Measurements from ENCODE around the gene GDF10.
A peak's percentile ranks its signal among the peaks of the same experiment; 100 is the strongest.

The GDF10 gene

GRCh38 chr10:47296156-47296894, 3.7 kb upstream of the GDF10 start:
- no peak for DNase-seq

GRCh38 chr10:47296941-47297340, 3.1 kb upstream of the GDF10 start:
- no peak for DNase-seq

DNA sequence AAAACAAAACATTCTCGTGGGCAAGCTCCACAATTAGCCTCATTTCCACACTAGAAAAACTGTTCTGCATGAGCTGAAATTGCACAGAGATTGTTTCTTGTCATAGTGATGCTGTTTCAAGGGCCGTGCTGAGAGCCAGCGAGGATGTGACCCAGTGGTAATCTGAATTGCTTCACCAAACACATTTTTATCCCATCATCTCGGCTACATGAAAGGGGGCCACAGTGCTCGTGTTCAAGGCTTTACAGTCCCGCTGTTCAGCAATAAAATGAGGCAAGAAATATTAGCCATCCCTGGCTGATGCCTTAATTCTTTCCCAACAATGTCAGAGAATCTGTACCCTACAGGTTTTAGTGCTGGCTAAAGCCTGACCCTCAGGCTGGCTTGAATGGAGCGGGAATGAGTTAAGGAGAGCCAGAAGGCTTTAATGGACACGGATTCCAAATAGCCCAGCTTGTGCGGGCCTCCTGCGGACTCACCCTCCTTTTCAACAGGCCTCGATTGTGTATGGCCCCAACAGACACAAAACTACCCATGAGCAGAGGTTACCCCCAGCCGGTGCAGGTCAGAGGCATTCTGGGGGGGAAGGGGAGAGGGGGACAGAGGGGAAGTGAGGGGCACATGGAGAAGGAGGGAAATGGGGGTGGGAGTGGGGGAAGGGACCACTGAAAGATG, 2.0 kb upstream of the GDF10 start:
- DNase-seq = no peak

- DNase-seq = no peak
Measured at GRCh38 chr10:47298715-47299114, 1.3 kb upstream of the GDF10 start.

- no peak for DNase-seq
Measured at GRCh38 chr10:47300429-47300931, 483 bp downstream of the GDF10 start.

- no peak for DNase-seq
Measured at GRCh38 chr10:47301833-47302232, 1.8 kb downstream of the GDF10 start.

- DNase-seq = no peak
Measured at GRCh38 chr10:47303105-47303504, 3.1 kb downstream of the GDF10 start.

DNA sequence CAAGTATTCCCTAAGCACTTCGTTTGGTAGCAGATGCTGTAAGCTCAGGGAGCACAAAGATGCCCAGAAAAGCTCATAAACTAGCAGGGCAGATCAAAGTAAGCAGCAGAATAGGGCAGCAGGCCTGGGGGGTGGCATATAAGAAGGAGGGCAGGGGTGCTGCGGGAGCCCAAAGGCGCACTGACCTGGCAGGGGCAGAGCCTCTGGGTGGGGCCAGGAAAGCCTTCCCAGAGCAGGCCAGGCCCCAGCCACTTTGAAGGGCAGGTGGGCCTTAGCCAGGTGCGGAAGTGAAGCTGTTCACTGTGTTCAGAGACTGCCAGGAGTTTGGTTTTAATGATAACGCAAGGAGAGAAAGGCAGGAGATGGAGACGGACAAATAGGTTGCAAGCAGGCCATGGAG, 3.9 kb downstream of the GDF10 start:
- no peak for DNase-seq

GRCh38 chr10:47305566-47305965, 5.6 kb downstream of the GDF10 start:
- DNase-seq = no peak

GRCh38 chr10:47306387-47307210, 6.6 kb downstream of the GDF10 start:
- peak; percentile 91 for DNase-seq

DNA sequence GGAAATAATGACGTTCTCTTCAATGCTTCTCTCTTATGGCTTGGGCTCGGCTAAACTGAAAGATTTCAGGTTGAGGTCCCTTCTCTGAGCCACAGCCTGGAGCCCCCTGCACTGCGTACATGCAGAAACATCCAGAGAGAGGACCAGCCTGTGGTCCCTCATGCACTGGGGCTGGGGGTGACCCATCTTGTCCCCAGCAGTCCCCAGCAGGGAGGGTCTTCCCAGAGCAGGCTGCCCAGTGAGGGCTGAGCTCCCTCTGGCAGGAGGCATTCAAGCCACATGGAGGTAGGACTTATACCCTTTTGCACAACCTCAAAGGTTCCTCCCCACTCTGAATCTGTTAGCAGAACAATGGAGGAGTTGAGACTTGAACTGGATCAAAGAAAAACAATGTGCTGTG, 7.4 kb downstream of the GDF10 start:
- DNase-seq = no peak

GRCh38 chr10:47308775-47309174, 8.8 kb downstream of the GDF10 start:
- DNase-seq = no peak

GRCh38 chr10:47309408-47310089, 9.6 kb downstream of the GDF10 start:
- DNase-seq = peak; percentile 45

DNA sequence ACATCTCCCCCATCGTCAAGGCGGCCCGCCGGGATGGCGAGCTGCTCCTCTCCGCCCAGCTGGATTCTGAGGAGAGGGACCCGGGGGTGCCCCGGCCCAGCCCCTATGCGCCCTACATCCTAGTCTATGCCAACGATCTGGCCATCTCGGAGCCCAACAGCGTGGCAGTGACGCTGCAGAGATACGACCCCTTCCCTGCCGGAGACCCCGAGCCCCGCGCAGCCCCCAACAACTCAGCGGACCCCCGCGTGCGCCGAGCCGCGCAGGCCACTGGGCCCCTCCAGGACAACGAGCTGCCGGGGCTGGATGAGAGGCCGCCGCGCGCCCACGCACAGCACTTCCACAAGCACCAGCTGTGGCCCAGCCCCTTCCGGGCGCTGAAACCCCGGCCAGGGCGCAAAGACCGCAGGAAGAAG, 10.1 kb downstream of the GDF10 start:
- DNase-seq = no peak

DNA sequence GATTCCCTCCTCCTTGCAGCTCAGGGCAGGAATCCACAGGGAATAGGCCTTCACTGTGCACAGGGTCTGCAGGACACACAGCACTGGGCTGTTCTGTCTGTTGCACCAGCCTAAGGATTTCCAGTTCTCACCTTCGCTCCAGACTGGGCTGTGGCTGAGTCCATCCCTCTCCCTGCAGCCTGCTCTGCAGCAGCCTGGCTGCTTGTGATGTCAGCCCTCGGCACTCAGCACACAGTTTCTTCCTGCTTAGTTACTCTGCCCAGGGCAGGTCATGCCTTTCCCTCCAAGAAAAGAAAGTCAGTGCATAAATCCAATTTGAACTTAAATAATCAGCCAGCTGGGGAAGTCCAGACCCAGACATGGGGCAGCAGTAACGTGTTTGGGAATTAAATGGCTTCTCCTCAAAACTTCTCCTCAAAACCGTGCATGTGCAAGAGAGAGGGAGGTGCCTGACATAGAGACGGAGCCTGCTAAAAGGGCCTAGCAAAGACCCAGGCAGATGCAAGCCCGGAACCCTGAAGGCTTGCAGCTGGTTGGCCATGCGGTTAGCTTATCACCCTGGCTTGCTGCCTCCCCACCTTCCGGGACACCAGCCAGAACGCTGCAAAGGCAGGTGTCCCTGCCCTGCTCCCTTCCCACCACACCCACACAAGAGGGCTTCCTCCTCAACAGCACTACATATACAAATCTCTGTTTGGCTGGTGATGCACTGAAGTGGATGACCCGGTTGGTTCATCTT, 11.4 kb downstream of the GDF10 start:
- peak; percentile 77 for DNase-seq

DNA sequence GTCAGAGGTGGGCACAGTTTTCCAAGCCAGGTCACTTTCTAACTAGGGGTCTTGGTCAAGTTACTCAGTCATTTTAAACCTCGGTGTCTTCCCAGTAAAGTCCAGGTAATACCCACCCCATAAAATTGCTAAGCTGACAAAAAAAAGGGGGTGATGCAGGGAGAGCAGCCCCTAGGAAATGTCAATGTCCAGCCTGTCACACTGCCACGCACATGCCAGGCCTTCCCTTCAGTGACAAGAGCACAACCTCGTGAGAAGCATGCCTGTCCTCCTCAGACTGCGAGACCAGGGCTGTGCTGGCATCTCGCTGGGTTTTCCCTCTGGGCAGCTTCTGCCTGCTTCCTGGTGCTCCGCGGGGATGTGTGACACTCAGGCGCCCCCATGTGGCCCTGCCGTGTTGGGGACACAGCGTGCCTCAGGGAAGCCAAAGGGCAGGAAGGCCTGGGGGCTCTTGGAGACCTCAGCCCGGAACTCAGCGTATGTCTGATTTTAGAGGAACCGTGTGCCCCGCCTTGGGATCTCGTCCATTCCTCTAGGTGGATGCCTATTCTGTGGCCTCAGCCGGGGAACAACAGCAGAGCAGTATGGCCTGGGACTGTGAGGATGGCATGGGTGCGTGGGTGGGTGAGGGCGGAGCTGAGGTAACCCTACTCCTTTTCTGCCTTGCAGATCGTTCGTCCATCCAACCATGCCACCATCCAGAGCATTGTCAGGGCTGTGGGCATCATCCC, 12.1 kb downstream of the GDF10 start:
- peak; percentile 91 for DNase-seq

GRCh38 chr10:47312663-47312995, 12.6 kb downstream of the GDF10 start:
- no peak for DNase-seq

DNA sequence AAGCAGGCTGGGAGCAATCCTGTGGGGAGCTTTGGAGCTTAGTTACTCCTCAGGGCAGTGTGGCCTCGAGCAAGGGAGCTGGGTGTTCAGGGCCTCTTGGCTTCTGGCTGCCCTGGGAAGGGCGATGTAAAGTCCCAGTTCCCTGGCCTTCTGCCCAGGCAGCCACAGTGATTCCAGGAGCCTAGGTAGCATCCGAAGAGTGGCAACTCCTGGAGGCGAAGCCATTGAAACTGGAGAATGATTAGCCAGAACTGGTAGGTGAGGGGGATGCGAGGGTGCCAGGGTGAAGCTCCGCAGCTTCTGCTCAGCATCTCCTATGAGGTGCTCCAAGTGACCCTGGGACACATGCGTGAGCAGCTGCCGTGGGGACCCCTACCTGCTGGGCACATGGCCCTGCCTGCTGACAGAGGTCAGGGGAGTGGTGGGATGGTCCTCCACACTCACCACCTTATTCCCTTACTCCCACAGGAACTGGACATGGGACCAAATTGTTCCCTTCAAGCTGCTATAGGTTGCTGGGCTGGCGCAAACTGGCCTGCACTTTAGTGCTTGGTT, 14.5 kb downstream of the GDF10 start:
- DNase-seq = no peak

DNA sequence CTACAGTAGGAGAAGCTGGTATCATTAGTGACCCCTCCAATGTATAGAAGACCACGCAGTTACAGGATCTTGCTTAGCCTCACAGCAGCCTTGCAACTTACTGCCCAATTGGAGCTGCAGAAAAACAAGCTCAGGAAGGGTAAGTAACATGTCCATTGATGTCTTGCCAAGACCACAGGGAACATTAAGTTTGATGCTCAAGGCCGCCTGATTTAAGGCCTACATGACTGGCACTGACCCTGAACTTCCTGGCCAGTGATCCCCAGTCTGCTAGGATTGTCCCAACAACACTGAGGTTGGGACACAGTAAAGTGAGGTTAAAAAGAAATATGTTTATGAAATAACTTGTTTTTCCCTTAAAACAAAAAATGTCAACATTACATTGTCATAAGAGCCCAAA, 15.4 kb downstream of the GDF10 start:
- no peak for DNase-seq

GRCh38 chr10:47316131-47316530, 16.1 kb downstream of the GDF10 start:
- no peak for DNase-seq

DNA sequence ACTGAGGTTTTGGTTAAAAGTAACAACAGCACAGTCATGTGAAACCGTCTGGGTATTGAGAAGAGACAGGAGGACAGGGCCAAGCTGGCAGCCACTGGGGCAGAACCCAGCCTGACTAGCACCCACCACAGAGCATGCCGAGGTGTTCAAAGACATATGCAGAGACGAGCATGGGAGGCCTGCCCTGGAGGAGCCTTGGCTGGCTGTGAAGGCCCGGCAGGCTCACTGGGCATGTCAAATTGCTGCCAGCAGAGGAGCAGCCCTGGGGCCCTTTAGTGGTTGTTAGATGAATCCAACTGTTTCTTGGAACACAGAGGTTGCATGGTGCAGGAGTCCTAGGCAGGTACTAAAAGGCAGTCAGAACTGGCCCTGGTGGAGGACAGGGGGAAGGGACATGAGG, 17.3 kb downstream of the GDF10 start:
- no peak for DNase-seq
